Mesendoderm (in vitro differentiated cells): ENCODE results near the gene LYPD8.
A peak's percentile ranks its signal among the peaks of the same experiment; 100 is the strongest.

Source experiments
- DNase-seq: peaks from one replicate; pipeline ENCODE4 v3.0.0; 2013
- H2AK5ac ChIP-seq: 2 replicates; pipeline ENCODE4 v1.6.1; 2013; ENCODE audit warnings: low read length, inconsistent platforms
- H2BK120ac ChIP-seq: 2 replicates; pipeline ENCODE4 v1.6.1; 2013; ENCODE audit warnings: low read depth, mild to moderate bottlenecking, low read length, moderate library complexity, mixed read lengths
- H2BK15ac ChIP-seq: replicated peaks from 2 replicates; pipeline ENCODE4 v1.6.1; 2013; ENCODE audit warnings: low read depth, mild to moderate bottlenecking, moderate library complexity
- H2BK5ac ChIP-seq: 2 replicates; pipeline ENCODE4 v1.6.1; 2013; ENCODE audit warnings: low read length, inconsistent platforms
- H3K18ac ChIP-seq: 2 replicates; pipeline ENCODE4 v1.6.1; 2013; ENCODE audit warnings: mild to moderate bottlenecking, low read length, mixed read lengths
- H3K23ac ChIP-seq: one replicate; pipeline ENCODE4 v1.6.1; 2013; ENCODE audit warnings: low read length
- H3K27ac ChIP-seq: 2 replicates; pipeline ENCODE4 v1.5.1; 2013; ENCODE audit warnings: low read depth, mild to moderate bottlenecking, inconsistent platforms, low read length, moderate library complexity
- H3K27me3 ChIP-seq: 2 replicates; pipeline ENCODE4 v1.6.1; 2013; ENCODE audit warnings: low read length, control low read depth, mild to moderate bottlenecking, inconsistent platforms; ENCODE audit not compliant: insufficient read depth, poor library complexity
- H3K36me3 ChIP-seq: 2 replicates; pipeline ENCODE4 v1.6.1; 2013; ENCODE audit warnings: low read length, inconsistent platforms; ENCODE audit not compliant: control insufficient read depth, insufficient read depth
- H3K4ac ChIP-seq: one replicate; pipeline ENCODE4 v1.6.1; 2013; ENCODE audit warnings: low read depth, mild to moderate bottlenecking, low read length, moderate library complexity
- H3K4me1 ChIP-seq: 2 replicates; pipeline ENCODE4 v1.6.1; 2013; ENCODE audit warnings: low read depth, low read length, inconsistent platforms; ENCODE audit not compliant: control insufficient read depth
- H3K4me2 ChIP-seq: 2 replicates; pipeline ENCODE4 v1.6.1; 2013; ENCODE audit warnings: low read length
- H3K4me3 ChIP-seq: 2 replicates; pipeline ENCODE4 v1.5.1; 2013; ENCODE audit warnings: mild to moderate bottlenecking, low read length
- H3K56ac ChIP-seq: one replicate; pipeline ENCODE4 v1.6.1; 2013; ENCODE audit warnings: low read length
- H3K79me1 ChIP-seq: 2 replicates; pipeline ENCODE4 v1.6.1; 2013; ENCODE audit warnings: low read length, inconsistent platforms
- H3K79me2 ChIP-seq: 2 replicates; pipeline ENCODE4 v1.6.1; 2013; ENCODE audit warnings: mild to moderate bottlenecking, low read length; ENCODE audit not compliant: control insufficient read depth, insufficient read depth
- H3K9ac ChIP-seq: 2 replicates; pipeline ENCODE4 v1.6.1; 2013; ENCODE audit warnings: low read length, inconsistent platforms
- H4K5ac ChIP-seq: one replicate; pipeline ENCODE4 v1.6.1; 2013; ENCODE audit warnings: low read length
- H4K8ac ChIP-seq: one replicate; pipeline ENCODE4 v1.6.1; 2013; ENCODE audit warnings: low read depth, mild to moderate bottlenecking, control low read depth, low read length, moderate library complexity
- WGBS: extraction: QIAGEN DNeasy Blood & Tissue Kit; methylation state at CpG from one replicate; pipeline ENCODE4 v1.1.7; 2013; ENCODE audit warnings: low lambda C conversion rate, missing lambda C conversion rate; ENCODE audit not compliant: insufficient coverage; ENCODE audit errors: extremely low coverage; 5-methylcytosine and 5-hydroxymethylcytosine counted together

LYPD8 gene

GRCh38 chr1:248752161-248753028 is 3.2 kb downstream of the LYPD8 start:
- H3K27me3 ChIP-seq = no peaks in the 10 kb centered on the region
- no peak overlapping the region for H2BK5ac ChIP-seq
- no peak overlapping the region for H3K27ac ChIP-seq
- no peak overlapping the region for H3K4me2 ChIP-seq
- H3K79me2 ChIP-seq = no peaks in the 10 kb centered on the region
- no peak overlapping the region for H3K4ac ChIP-seq
- no peak overlapping the region for H4K8ac ChIP-seq
- no peak overlapping the region for H4K5ac ChIP-seq
- no CpG with 5 or more reads among the region's 8 CpGs for WGBS
- no peak overlapping the region for H3K23ac ChIP-seq
- H3K18ac ChIP-seq = no peak overlapping the region
- no peak overlapping the region for H2BK15ac ChIP-seq
- no peak overlapping the region for H2BK120ac ChIP-seq
- no peaks in the 10 kb centered on the region for H3K36me3 ChIP-seq
- no peak overlapping the region for H2AK5ac ChIP-seq
- H3K56ac ChIP-seq = no peak overlapping the region
- H3K79me1 ChIP-seq = no peaks in the 10 kb centered on the region
- no peaks in the 10 kb centered on the region for H3K4me1 ChIP-seq
- DNase-seq = peak; percentile 20
- H3K4me3 ChIP-seq = no peak overlapping the region
- H3K9ac ChIP-seq = no peak overlapping the region

DNA sequence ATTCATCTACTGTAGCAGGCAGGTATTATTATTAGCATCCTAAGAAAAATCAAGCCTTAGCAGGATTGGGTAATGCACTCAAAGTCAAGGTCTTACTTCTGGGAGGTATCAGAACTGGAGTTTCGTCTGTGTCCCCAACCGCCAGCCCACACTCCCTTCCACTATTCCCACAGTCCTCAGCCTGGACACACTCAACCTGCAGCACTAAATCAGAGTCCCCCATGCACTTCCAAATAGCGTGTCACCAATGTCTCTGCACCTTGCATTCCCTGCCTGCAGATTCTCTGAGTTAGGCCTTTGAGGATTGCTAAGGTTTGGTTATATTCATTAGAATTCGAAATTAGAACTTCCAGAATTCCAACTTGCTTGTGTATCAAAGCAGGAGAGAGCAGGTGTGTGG is 3.9 kb downstream of the LYPD8 start:
- Histone ChIP-seq H3K79me1 (no peaks in the 10 kb centered on the region), H3K79me2 (no peaks in the 10 kb centered on the region), H4K5ac (no peak overlapping the region), H2BK120ac (no peak overlapping the region), H3K23ac (no peak overlapping the region), H2BK15ac (no peak overlapping the region), H3K27me3 (no peaks in the 10 kb centered on the region), H2BK5ac (no peak overlapping the region), H3K4me3 (no peak overlapping the region), H4K8ac (no peak overlapping the region), H3K4me1 (no peaks in the 10 kb centered on the region), H3K9ac (no peak overlapping the region), H2AK5ac (no peak overlapping the region), H3K4me2 (no peak overlapping the region), H3K4ac (no peak overlapping the region), H3K36me3 (no peaks in the 10 kb centered on the region), H3K56ac (no peak overlapping the region), H3K18ac (no peak overlapping the region), H3K27ac (no peak overlapping the region)
- no CpG with 5 or more reads among the region's 4 CpGs for WGBS
- no peak for DNase-seq

DNA sequence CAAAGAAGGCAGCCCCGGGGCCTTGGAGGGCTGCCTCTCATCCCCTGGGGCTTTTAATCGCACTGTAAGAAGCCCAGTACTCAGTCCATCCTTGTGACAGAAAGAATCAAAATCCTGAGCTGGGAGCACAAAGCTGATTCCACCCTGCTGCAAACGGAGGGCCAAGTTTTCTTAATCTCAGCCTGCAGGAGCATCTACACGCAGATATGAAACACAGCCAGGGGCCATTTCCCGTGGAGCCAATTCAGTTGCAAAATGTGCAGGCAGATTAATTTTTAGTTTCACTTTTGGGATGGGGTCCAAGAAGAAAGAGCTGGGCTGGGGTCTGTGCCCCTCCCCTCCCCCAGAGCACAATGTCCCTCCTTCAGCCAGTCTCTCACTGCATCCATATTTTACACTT is 4.4 kb downstream of the LYPD8 start:
- H3K79me1 ChIP-seq = no peaks in the 10 kb centered on the region
- no peak for DNase-seq
- H3K4me2 ChIP-seq = no peak overlapping the region
- H2BK120ac ChIP-seq = no peak overlapping the region
- no peak overlapping the region for H2BK5ac ChIP-seq
- H2AK5ac ChIP-seq = no peak overlapping the region
- H3K27ac ChIP-seq = no peak overlapping the region
- H3K27me3 ChIP-seq = no peaks in the 10 kb centered on the region
- H3K23ac ChIP-seq = no peak overlapping the region
- H4K8ac ChIP-seq = no peak overlapping the region
- no peak overlapping the region for H2BK15ac ChIP-seq
- H3K56ac ChIP-seq = no peak overlapping the region
- H3K36me3 ChIP-seq = no peaks in the 10 kb centered on the region
- no peak overlapping the region for H3K9ac ChIP-seq
- no peaks in the 10 kb centered on the region for H3K4me1 ChIP-seq
- WGBS = no CpG with 5 or more reads among the region's 5 CpGs
- no peak overlapping the region for H3K4me3 ChIP-seq
- H4K5ac ChIP-seq = no peak overlapping the region
- no peak overlapping the region for H3K18ac ChIP-seq
- H3K4ac ChIP-seq = no peak overlapping the region
- H3K79me2 ChIP-seq = no peaks in the 10 kb centered on the region

DNA sequence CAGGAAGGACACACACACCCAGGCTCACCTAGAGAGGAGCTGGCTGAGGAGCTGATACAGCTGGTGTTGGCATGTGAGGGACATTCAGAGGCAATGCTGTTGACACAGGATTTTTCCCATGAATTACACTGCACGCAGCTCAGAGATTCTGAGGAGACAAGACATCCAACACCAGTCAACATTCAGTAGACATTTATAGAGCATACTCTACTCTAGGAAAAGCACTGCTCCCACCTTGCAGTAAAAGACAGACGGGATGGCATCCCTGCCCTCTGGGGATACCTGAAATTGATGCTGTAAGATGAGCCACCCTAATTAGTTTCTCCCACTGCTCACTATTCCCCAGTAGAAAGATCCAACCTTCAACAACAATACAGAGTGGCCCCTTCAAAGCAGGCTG is 5.1 kb downstream of the LYPD8 start:
- H3K18ac ChIP-seq = no peak overlapping the region
- no CpG with 5 or more reads among the region's 2 CpGs for WGBS
- H4K5ac ChIP-seq = no peak overlapping the region
- H3K4me2 ChIP-seq = no peak overlapping the region
- H3K36me3 ChIP-seq = no peaks in the 10 kb centered on the region
- H3K79me1 ChIP-seq = no peaks in the 10 kb centered on the region
- H3K23ac ChIP-seq = no peak overlapping the region
- no peak overlapping the region for H4K8ac ChIP-seq
- no peak overlapping the region for H3K4me3 ChIP-seq
- no peaks in the 10 kb centered on the region for H3K79me2 ChIP-seq
- no peak for DNase-seq
- no peaks in the 10 kb centered on the region for H3K4me1 ChIP-seq
- H3K4ac ChIP-seq = no peak overlapping the region
- no peaks in the 10 kb centered on the region for H3K27me3 ChIP-seq
- no peak overlapping the region for H3K27ac ChIP-seq
- H3K56ac ChIP-seq = no peak overlapping the region
- H2AK5ac ChIP-seq = no peak overlapping the region
- H2BK5ac ChIP-seq = no peak overlapping the region
- H2BK15ac ChIP-seq = no peak overlapping the region
- H2BK120ac ChIP-seq = no peak overlapping the region
- H3K9ac ChIP-seq = no peak overlapping the region

DNA sequence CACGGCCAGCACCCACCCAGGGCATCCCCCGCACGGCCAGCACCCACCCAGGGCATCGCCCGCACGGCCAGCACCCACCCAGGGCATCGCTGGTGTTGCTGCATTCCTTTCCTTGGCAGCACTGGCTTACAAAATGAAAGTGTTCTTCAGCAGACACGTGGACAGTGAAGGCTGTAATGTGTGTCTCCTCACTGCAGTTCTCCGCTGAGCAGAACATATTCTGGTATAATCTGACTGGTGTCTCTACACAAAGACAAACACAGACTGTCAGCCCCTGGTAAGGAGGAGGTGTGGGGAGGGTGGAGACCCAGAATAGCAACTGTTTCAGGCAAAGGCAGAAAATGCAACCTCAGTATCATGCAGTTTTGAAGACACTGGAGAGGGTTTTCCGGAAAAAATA is 7.3 kb downstream of the LYPD8 start:
- no peak overlapping the region for H2AK5ac ChIP-seq
- no peak for DNase-seq
- no peak overlapping the region for H3K4ac ChIP-seq
- no peaks in the 10 kb centered on the region for H3K27me3 ChIP-seq
- no peak overlapping the region for H3K23ac ChIP-seq
- no peak overlapping the region for H4K5ac ChIP-seq
- WGBS = no CpG with 5 or more reads among the region's 10 CpGs
- H3K4me1 ChIP-seq = no peaks in the 10 kb centered on the region
- no peak overlapping the region for H3K9ac ChIP-seq
- H3K79me1 ChIP-seq = no peaks in the 10 kb centered on the region
- no peak overlapping the region for H3K4me3 ChIP-seq
- H2BK120ac ChIP-seq = no peak overlapping the region
- H3K18ac ChIP-seq = no peak overlapping the region
- no peak overlapping the region for H3K27ac ChIP-seq
- H4K8ac ChIP-seq = no peak overlapping the region
- H3K4me2 ChIP-seq = no peak overlapping the region
- H3K79me2 ChIP-seq = no peaks in the 10 kb centered on the region
- no peak overlapping the region for H2BK5ac ChIP-seq
- no peak overlapping the region for H3K56ac ChIP-seq
- no peaks in the 10 kb centered on the region for H3K36me3 ChIP-seq
- H2BK15ac ChIP-seq = no peak overlapping the region

- no peak overlapping the region for H4K5ac ChIP-seq
- no peaks in the 10 kb centered on the region for H3K36me3 ChIP-seq
- H3K4me1 ChIP-seq = no peaks in the 10 kb centered on the region
- H3K4me2 ChIP-seq = no peak overlapping the region
- no peaks in the 10 kb centered on the region for H3K79me2 ChIP-seq
- H3K18ac ChIP-seq = no peak overlapping the region
- no peak overlapping the region for H2BK5ac ChIP-seq
- WGBS = no CpG with 5 or more reads among the region's 7 CpGs
- DNase-seq = no peak
- no peaks in the 10 kb centered on the region for H3K79me1 ChIP-seq
- H3K27me3 ChIP-seq = no peaks in the 10 kb centered on the region
- H3K23ac ChIP-seq = no peak overlapping the region
- H3K27ac ChIP-seq = no peak overlapping the region
- no peak overlapping the region for H3K56ac ChIP-seq
- no peak overlapping the region for H2AK5ac ChIP-seq
- H2BK120ac ChIP-seq = no peak overlapping the region
- H3K9ac ChIP-seq = no peak overlapping the region
- no peak overlapping the region for H2BK15ac ChIP-seq
- no peak overlapping the region for H3K4ac ChIP-seq
- no peak overlapping the region for H3K4me3 ChIP-seq
- H4K8ac ChIP-seq = no peak overlapping the region
Measured at GRCh38 chr1:248740876-248741275, 14.7 kb downstream of the LYPD8 start.
